Measurements from ENCODE around the gene PLPPR1. TPM values are rescaled to one million over a fixed set of nuclear protein-coding genes. Genes with fewer than 3 reads are reported as not detected.

Gene PLPPR1
- total RNA-seq, 4 donors from 2014 or later, result 0.54 TPM; not detected in 3

- TF ChIP-seq CTCF (IDR thresholded peaks at IDR 0.05) (no peak), POLR2A (IDR thresholded peaks at IDR 0.05) (no peak)
- Histone ChIP-seq H3K27ac (no peak overlapping the region), H3K4me1 (no peaks in the 10 kb centered on the region), H3K9me3 (no peaks in the 10 kb centered on the region), H3K27me3 (no peaks in the 10 kb centered on the region), H3K4me3 (no peak overlapping the region), H3K36me3 (no peaks in the 10 kb centered on the region)
- no peak for DNase-seq
These were observed 271.4 kb downstream of the PLPPR1 start for GRCh38 chr9:101299901-101300300.

GRCh38 chr9:101307051-101307450 is 278.5 kb downstream of the PLPPR1 start:
- no peaks in the 10 kb centered on the region for H3K36me3 ChIP-seq
- no peak overlapping the region for H3K4me3 ChIP-seq
- no peaks in the 10 kb centered on the region for H3K4me1 ChIP-seq
- no peak for TF ChIP-seq POLR2A (IDR thresholded peaks at IDR 0.05)
- no peak for TF ChIP-seq CTCF (IDR thresholded peaks at IDR 0.05)
- no peak overlapping the region for H3K27ac ChIP-seq
- no peaks in the 10 kb centered on the region for H3K27me3 ChIP-seq
- no peaks in the 10 kb centered on the region for H3K9me3 ChIP-seq
- no peak for DNase-seq

GRCh38 chr9:101307524-101308213 is 279.1 kb downstream of the PLPPR1 start:
- no peak overlapping the region for H3K27ac ChIP-seq
- no peak for DNase-seq
- no peaks in the 10 kb centered on the region for H3K36me3 ChIP-seq
- H3K9me3 ChIP-seq, result no peaks in the 10 kb centered on the region
- H3K27me3 ChIP-seq, result no peaks in the 10 kb centered on the region
- TF ChIP-seq POLR2A (IDR thresholded peaks at IDR 0.05) (no peak), CTCF (IDR thresholded peaks at IDR 0.05) (no peak)
- H3K4me1 ChIP-seq, result no peaks in the 10 kb centered on the region
- H3K4me3 ChIP-seq, result no peak overlapping the region

- Histone ChIP-seq H3K27ac (no peak overlapping the region), H3K9me3 (no peaks in the 10 kb centered on the region), H3K4me3 (no peak overlapping the region), H3K36me3 (no peaks in the 10 kb centered on the region), H3K4me1 (no peaks in the 10 kb centered on the region), H3K27me3 (no peaks in the 10 kb centered on the region)
- TF ChIP-seq POLR2A (IDR thresholded peaks at IDR 0.05) (no peak), CTCF (IDR thresholded peaks at IDR 0.05) (no peak)
- DNase-seq, result no peak
These were observed 280.6 kb downstream of the PLPPR1 start for GRCh38 chr9:101309139-101309538.

- no peak overlapping the region for H3K4me3 ChIP-seq
- H3K9me3 ChIP-seq, result no peaks in the 10 kb centered on the region
- TF ChIP-seq CTCF (IDR thresholded peaks at IDR 0.05), result no peak
- TF ChIP-seq POLR2A (IDR thresholded peaks at IDR 0.05), result no peak
- no peaks in the 10 kb centered on the region for H3K4me1 ChIP-seq
- H3K27me3 ChIP-seq, result no peaks in the 10 kb centered on the region
- no peaks in the 10 kb centered on the region for H3K36me3 ChIP-seq
- H3K27ac ChIP-seq, result no peak overlapping the region
- no peak for DNase-seq
These were observed 282.7 kb downstream of the PLPPR1 start for GRCh38 chr9:101311191-101311590.

All from Peyer's patch (tissue), 4 donors.